SK-MEL-5 (cell line): Measurements from ENCODE around the gene ATP6V1F. TPM values are rescaled to one million over a fixed set of nuclear protein-coding genes. Genes with fewer than 3 reads are reported as not detected.

Experiments used
- DNase-seq: peaks from one replicate; pipeline ENCODE4 v3.0.0-alpha.2; 2016; ENCODE audit warnings: low read depth, low spot score
- in situ Hi-C: cut with HindIII; loops from 2 replicates; pipeline ENCODE4 v1.10.0; 2016; ENCODE audit warnings: low sequenced_read_pairs, high pct_unique_total_duplicates, low pct_unique_long_range_greater_than_20kb
- total RNA-seq: library from RNA; depleted of rRNA; stranded (reverse); fragments of >200 nt; shearing (Covaris generic); gene quantifications from 2 replicates; pipeline ENCODE4 v1.2.3, GENCODE V29; 2014

Gene ATP6V1F
- total RNA-seq, 1 experiment from 2014 or later = 318 TPM

GRCh38 chr7:128860158-128861073 is 2.2 kb upstream of the ATP6V1F start:
- in situ Hi-C loops = no loop called here
- DNase-seq = peak; percentile 49

DNA sequence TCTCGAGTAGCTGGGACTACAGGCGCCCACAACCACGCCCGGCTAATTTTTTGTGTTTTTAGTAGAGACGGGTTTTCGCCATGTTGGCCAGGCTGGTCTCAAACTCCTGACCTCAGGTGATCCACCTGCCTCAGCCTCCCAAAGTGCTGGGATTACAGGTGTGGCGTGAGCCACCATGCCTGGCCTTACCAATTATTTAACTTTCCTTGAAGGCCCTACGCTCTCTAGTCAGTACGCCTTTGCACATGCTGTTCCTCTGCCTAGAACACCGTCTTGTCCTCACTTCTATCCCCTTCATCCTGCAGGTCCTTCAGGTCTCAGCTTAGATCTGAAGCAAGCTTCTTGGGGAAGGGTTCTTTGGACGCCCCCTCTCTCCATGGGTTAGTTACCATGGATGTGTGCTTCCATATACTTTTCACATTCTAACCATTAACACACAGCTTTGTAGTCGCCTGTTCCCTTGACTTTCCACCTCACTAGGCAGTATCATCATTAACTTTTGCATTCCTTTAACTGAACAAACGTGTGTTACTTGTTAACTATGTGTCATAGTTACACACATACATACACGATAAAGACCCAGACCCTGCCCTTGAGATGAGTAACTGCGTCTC is 592 bp upstream of the ATP6V1F start:
- no peak for DNase-seq
- in situ Hi-C loops = no loop called here

DNA sequence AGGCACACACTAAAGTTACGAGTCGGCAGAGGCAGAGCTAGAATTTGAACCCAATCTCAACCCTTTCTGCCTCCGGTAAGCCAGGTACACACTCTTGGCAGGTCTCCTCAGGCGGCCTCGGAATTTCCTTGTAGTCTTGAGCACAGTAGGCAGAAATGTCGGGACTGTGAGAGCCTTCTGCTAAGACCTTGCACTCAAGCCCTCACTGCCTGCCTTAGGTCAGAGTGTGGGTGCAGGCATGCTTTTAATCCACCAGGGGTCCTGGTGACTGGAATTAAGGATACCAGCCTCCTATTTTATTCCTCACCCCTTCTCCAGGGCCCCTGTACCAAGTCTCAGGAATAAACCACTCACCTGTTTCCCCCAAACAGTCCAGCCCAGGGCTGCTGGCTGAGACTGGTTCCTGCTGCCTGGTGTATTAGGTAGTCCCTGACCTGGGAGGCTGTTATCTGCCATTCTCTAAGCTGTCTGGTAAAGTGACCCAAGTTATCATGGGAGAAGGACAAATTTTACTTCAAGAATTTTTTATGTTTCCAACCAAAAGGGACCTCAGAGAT is 855 bp downstream of the ATP6V1F start:
- peak; percentile 75 for DNase-seq
- in situ Hi-C loops = no loop called here

DNA sequence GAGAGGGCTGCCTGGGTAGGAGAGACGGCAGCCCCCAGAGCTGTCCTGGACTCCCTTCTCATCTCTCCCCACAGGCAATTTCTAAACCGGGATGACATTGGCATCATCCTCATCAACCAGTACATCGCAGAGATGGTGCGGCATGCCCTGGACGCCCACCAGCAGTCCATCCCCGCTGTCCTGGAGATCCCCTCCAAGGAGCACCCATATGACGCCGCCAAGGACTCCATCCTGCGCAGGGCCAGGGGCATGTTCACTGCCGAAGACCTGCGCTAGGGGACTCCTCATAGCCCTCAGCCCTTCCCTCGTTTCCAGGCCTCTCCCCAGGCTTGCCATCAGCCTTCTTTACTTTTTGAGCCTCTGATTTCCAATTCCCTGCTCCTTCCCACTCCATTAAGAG is 2.6 kb downstream of the ATP6V1F start:
- in situ Hi-C loops = no loop called here
- DNase-seq = no peak

- in situ Hi-C loops = no loop called here
- no peak for DNase-seq
These were observed 3.6 kb downstream of the ATP6V1F start for GRCh38 chr7:128865996-128866877.

DNA sequence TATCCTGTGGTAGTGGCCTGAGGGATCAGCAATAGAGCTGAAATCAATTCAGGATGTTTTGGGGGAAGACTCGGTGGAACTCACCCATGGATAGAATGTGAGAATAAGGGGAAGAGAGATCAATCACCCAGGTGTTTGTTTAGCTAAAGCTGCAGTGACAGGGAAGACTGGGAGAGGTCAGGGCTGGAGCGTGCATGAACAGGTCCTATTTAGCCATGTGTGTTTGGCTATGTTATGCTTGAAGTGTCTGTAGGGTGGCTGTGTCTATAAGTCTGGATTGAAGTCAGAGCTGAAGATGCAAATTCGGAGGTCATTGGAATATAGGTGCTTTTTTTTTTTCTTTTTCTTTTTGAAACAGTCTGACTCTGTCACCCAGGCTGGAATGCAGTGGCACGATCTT is 4.6 kb downstream of the ATP6V1F start:
- in situ Hi-C loops = no loop called here
- no peak for DNase-seq

GRCh38 chr7:128867842-128868623 is 5.4 kb downstream of the ATP6V1F start:
- in situ Hi-C loops = no loop called here
- no peak for DNase-seq

GRCh38 chr7:128868624-128869137 is 6.0 kb downstream of the ATP6V1F start:
- no peak for DNase-seq
- in situ Hi-C loops = no loop called here

DNA sequence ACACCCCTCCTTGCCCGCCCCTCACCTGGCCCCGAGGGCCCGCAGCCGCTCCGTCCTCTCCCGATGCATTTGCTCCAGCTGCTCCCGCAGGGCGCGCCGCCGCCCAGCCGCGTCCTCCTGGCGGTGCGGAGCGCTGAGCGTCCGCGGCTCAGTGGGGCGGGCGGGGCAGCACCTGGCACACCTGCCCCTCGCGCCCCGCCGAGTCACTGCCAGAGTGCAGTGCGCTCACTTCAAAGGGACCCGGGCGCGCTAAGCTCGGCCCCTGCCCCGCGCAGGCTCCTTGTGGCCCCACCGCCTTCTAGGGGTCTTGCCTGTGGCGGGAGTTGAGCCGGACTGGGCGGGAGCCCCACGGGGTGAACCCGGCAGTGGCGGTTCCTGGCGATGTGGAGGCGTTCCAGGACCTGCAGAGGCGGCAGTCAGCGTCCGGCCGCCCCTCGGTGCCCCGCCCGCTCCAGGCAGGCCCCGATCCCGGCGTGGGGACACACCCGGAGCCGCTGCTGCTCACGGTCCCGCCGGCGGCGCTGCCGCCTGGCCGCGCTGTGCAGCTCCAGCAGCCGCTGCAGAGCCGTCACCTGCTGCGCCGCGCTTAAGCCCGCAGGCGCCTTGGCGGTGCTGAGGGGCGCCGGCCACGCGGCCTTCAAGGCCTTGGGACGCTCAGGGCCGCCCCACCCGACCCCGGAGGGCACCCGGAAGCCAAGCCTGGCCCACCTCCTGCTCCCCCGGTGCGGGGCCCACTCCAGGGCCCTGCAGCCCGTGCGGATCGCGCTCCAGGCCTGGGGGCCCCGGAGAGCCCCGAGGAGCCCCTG is 6.7 kb downstream of the ATP6V1F start:
- DNase-seq = no peak

DNA sequence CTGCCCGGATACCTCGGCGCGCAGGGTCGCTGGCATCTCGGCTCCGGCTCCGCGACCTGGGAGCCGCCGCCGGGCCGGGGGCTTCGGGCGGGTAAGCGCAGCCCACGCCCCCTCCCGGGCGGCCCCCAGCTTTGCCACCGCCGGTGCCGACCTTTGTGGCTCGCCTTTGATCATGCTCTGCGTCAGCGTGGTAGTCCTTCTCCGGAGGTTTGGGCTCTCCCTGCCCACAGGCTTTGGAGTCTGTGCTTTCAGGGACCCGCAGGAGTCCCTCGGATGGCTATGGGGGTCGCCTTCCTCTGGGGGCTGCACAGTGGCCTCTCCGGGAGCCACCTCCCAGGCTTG is 7.3 kb downstream of the ATP6V1F start:
- DNase-seq = no peak
- in situ Hi-C loops = no loop called here

More for the DNA sequence above, 6.7 kb downstream of the ATP6V1F start:
- in situ Hi-C loops = no loop called here

DNA sequence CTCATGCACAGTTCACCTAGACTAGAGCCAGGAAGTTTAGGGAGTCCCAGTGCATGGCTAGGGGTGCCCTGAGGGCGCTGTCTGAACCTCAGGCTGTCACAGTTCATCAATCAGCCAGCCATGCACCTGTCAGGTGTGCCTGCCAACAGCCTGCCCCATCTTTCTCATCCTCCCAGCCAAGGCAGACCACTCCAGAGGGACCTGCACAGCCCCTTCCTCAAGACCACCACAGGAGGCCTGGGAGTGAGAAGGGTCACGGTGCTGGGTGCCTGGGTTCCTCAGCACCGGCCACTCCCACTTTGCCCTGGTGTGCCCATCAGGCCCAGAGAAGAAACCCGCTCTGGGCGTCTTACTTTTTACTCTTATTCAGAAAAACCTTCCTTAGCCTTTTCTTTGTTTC is 8.4 kb downstream of the ATP6V1F start:
- in situ Hi-C loops = no loop called here
- DNase-seq = no peak

GRCh38 chr7:128872394-128872824 is 9.8 kb downstream of the ATP6V1F start:
- peak; percentile 48 for DNase-seq
- in situ Hi-C loops = no loop called here

- in situ Hi-C loops = no loop called here
- no peak for DNase-seq
These were observed 10.6 kb downstream of the ATP6V1F start for GRCh38 chr7:128873234-128873633.

GRCh38 chr7:128874140-128875031 is 11.7 kb downstream of the ATP6V1F start:
- DNase-seq = no peak
- in situ Hi-C loops = no loop called here

DNA sequence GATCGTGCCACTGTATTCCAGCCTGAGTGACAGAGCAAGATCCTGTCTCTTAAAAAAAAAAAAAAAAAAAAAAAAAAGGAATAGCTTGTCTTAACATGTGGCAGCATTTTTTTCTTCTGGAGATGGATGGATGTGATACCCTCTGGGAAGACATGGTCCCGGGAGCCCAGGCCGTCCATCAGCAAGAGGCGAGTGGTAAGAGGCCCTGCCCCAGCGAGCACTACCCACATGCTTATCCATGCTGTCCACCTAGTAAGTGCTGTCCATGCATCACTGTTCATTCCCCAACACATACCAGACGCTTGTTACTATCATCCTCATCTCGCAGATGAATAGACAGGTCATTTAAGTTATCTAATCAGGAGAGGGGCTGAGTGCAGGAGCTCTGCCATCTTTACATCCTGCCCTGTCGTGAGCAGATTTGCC is 12.9 kb downstream of the ATP6V1F start:
- no peak for DNase-seq
- in situ Hi-C loops = no loop called here
